Upper lobe of right lung (tissue), 1 donor: ENCODE measurements around the gene SLC35F5. TPM values are rescaled to one million over a fixed set of nuclear protein-coding genes. Genes with fewer than 3 reads are reported as not detected.
"Not testable (repeated sequence)": the region's sequence is repeated elsewhere in the genome, so short reads cannot be mapped to it uniquely, and the experiment has no call there.

ENCODE experiments used
- ATAC-seq: fragments of 200-7000 bp; cut with Tn5 transposase; one replicate; pipeline ENCODE4 v1.9.1; 2020; ENCODE audit warnings: mild to moderate bottlenecking, moderate library complexity
- DNase-seq: peaks from one replicate; pipeline ENCODE4 v3.0.0-alpha.2; 2020
- H3K27ac ChIP-seq: fragments of 200-600 bp; one replicate; pipeline ENCODE4 v1.8.0; 2022
- H3K27me3 ChIP-seq: fragments of 200-600 bp; one replicate; pipeline ENCODE4 v1.8.0; 2022; ENCODE audit warnings: mild to moderate bottlenecking
- H3K36me3 ChIP-seq: fragments of 200-600 bp; one replicate; pipeline ENCODE4 v1.8.0; 2022
- H3K4me1 ChIP-seq: fragments of 200-600 bp; one replicate; pipeline ENCODE4 v1.8.0; 2022
- H3K4me3 ChIP-seq: fragments of 200-600 bp; one replicate; pipeline ENCODE4 v1.8.0; 2022; ENCODE audit warnings: mild to moderate bottlenecking
- H3K9me3 ChIP-seq: fragments of 200-600 bp; one replicate; pipeline ENCODE4 v1.8.0; 2022
- intact Hi-C: fragments of 100-400 bp; cut with DNase I; formaldehyde crosslinking; loops from one replicate; pipeline ENCODE4 v1.11.0; 2022
- microRNA-seq: library from miRNA; unstranded; fragments of <30 nt; microRNA quantifications from one replicate; pipeline ENCODE4 v1.2.0, GENCODE V29; 2020; ENCODE audit warnings: borderline microRNAs expressed
- total RNA-seq: library from RNA; stranded (reverse); fragmentation: NEBNext Ultra II Directional; extraction: Animal tissue kit (Norgen Biotek cat#: 25700); gene quantifications from one replicate; pipeline ENCODE4 v1.2.1, GENCODE V29; 2021
- TF ChIP-seq, protein P1 (sequence below): fragments of 200-600 bp; IDR thresholded peaks from one replicate; pipeline ENCODE4 v1.8.0; 2022; ENCODE audit warnings: antibody characterized with exemption
- donor health status: DM: no; HTN: yes; CAD: no; lungs with severe emphysema.

The SLC35F5 gene
- total RNA-seq, 1 donor from 2014 or later: 76.0 TPM

DNA sequence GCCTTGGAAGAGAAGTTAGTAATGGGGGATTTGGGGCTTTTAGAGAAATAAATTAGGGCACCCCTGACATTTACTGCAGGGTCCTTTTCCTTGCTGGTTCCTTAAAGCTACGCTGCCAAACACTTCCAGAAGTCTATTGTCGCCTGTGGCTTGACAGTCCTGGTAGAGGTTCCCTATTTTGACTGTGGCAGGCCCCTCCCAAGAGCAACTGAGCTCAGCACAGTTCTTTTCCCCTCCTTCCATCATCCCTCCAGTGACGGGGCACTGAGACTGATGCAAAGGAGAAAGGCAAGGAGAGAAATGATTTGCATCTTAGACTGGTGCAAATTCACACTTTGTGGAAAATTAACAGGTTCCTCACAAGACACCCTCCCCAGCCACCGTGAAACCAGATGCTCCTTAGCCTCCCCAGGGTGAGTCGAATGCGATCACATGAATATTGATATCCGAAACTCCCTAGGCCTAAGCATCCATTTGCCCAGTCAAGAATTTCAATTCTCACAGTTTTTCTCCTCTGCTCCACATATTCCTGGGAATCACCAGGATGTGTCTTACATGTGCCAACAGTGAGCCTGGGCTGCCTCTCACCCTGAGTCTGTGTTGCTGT lies 84.0 kb downstream of the SLC35F5 start:
- Histone ChIP-seq H3K9me3 (no peaks in the 10 kb centered on the region), H3K4me1 (no peaks in the 10 kb centered on the region), H3K27me3 (no peaks in the 10 kb centered on the region), H3K36me3 (no peaks in the 10 kb centered on the region), H3K4me3 (no peak overlapping the region), H3K27ac (no peak overlapping the region)
- intact Hi-C loops: no loop called here
- DNase-seq: no peak
- TF ChIP-seq, protein P1, sequence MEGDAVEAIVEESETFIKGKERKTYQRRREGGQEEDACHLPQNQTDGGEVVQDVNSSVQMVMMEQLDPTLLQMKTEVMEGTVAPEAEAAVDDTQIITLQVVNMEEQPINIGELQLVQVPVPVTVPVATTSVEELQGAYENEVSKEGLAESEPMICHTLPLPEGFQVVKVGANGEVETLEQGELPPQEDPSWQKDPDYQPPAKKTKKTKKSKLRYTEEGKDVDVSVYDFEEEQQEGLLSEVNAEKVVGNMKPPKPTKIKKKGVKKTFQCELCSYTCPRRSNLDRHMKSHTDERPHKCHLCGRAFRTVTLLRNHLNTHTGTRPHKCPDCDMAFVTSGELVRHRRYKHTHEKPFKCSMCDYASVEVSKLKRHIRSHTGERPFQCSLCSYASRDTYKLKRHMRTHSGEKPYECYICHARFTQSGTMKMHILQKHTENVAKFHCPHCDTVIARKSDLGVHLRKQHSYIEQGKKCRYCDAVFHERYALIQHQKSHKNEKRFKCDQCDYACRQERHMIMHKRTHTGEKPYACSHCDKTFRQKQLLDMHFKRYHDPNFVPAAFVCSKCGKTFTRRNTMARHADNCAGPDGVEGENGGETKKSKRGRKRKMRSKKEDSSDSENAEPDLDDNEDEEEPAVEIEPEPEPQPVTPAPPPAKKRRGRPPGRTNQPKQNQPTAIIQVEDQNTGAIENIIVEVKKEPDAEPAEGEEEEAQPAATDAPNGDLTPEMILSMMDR: no peak
- peak; percentile 64 for ATAC-seq

DNA sequence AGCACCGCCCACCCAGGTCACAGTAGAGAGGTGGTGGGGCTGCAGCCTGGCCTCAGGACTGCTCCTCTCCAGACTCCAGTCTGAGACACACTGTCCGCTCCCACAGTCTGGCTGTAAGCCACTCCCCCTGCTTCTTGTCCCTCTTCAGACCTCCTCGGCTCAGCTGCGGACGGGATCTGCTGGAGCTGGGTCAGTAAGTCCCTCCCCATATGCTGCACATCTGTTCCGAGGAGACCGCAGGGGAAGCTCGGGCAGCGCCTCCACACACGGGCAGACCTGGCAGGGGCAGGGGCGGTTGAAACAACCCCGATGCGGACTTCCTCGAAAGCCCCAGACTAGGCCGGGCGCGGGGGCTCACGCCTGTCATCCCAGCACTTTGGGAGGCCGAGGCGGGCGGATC lies 87.4 kb downstream of the SLC35F5 start:
- H3K4me1 ChIP-seq, intact Hi-C loops, ATAC-seq, H3K27me3 ChIP-seq, DNase-seq, H3K9me3 ChIP-seq, H3K36me3 ChIP-seq, H3K4me3 ChIP-seq, H3K27ac ChIP-seq: not testable (repeated sequence)

DNA sequence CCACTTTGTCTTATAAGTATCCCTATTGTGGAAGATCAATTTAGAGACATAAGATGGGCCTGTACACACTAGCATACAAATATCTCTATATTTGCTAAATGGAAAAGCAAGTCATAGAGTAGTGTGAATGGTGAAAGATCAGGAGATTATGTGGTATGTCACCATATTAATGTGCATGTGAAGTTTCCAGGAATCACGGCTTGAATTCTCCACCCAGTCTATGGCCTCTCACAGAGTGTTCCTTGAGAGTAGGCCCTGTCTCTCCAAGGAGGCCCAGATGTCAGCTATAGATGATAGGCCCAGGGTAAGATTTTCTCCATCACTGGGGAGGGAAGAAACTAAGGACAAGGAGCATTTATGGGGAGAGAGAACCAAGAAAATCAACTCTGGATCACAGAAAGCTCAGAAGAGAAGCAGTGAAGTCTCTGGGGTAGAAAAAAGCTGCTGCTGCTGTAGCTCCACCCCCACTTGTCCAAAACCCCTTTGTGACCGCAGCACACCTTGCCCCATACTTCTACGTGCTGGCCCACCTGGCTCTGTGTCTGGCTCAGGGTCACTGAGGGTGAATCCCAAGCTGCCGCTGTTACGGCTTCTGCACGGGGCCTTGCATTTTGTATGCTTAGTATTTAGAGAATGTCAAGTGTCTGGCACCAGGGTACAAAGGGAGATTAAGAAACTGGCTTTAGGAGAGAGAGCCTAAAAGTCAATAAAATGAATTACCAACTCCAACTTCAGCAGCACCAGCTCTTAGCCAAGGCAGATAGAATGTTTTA lies 91.5 kb downstream of the SLC35F5 start:
- H3K27ac ChIP-seq, H3K4me1 ChIP-seq, H3K4me3 ChIP-seq, H3K9me3 ChIP-seq, H3K27me3 ChIP-seq, H3K36me3 ChIP-seq, intact Hi-C loops: not testable (repeated sequence)
- ATAC-seq (peak; percentile 91), DNase-seq (peak; percentile 69)

DNA sequence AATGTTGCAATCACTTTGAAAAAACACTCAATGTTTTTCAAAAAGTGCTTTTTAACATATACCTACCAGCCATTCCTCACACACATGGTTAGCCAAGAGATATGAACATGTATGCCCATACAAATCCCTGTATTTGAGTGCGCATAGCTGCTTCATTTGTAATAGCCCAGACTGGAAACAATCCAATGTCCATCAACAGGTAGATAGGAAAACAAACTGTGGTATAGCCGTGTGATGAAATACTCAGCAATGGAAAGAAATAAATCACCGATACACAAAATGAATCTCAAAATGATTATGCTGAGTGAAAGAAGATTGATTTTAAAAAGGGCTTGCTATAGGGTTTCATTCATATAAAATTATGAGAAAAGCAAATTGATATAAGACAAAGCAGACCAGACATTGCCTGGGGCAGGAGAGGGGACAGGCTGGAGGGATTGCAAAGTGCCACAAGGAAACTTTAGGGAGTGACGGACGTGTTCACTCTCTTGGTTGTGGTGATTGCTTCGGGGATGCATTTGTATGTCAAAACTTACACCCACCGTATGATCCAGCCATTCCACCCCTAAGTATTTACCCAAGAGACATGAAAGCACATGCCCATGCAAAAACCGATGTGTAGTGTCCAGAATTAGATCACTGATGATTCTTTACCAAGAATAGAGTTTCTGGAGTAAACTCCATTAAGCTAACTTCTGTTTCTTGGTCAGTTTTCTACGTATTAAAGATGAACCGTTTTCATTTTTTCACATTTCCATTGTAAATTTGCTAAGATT lies 93.0 kb downstream of the SLC35F5 start:
- H3K36me3 ChIP-seq, H3K9me3 ChIP-seq, intact Hi-C loops, DNase-seq, H3K27me3 ChIP-seq, H3K4me1 ChIP-seq, ATAC-seq, H3K27ac ChIP-seq, H3K4me3 ChIP-seq: not testable (repeated sequence)

Small RNA genes lying within 50 kb of the gene (microRNA-seq; reads per million reads assigned to microRNA genes)
- gene MIR4782: not detected

Other genes starting within 250 kb of the SLC35F5 start
- gene RABL2A, start 129.4 kb downstream of the SLC35F5 start, total RNA-seq: 16.9 TPM
- 229 TPM for gene ACTR3, start 133.4 kb upstream of the SLC35F5 start, total RNA-seq